HG03045 (cell line): ENCODE measurements around the gene FOSB.
A peak's percentile ranks its signal among the peaks of the same experiment; 100 is the strongest.

ENCODE experiments used
- ATAC-seq: cut with Tn5 transposase; IDR thresholded peaks from one replicate; pipeline ENCODE4 v1.9.1; 2021; ENCODE audit warnings: mild to moderate bottlenecking, moderate library complexity; ENCODE audit not compliant: unreplicated experiment

FOSB gene

GRCh38 chr19:45442408-45442777 is 25.4 kb upstream of the FOSB start:
- no peak for ATAC-seq

- no peak for ATAC-seq
Measured at GRCh38 chr19:45442778-45443461, 24.9 kb upstream of the FOSB start.

- ATAC-seq: no peak
Measured at GRCh38 chr19:45443462-45444317, 24.1 kb upstream of the FOSB start.

- ATAC-seq: peak; percentile 48
Measured at GRCh38 chr19:45444318-45445041, 23.3 kb upstream of the FOSB start.

- no peak for ATAC-seq
Measured at GRCh38 chr19:45445139-45445538, 22.7 kb upstream of the FOSB start.

GRCh38 chr19:45446295-45446694 is 21.5 kb upstream of the FOSB start:
- no peak for ATAC-seq

GRCh38 chr19:45446944-45447343 is 20.9 kb upstream of the FOSB start:
- no peak for ATAC-seq

- no peak for ATAC-seq
Measured at GRCh38 chr19:45448425-45448756, 19.4 kb upstream of the FOSB start.

- no peak for ATAC-seq
Measured at GRCh38 chr19:45448887-45449299, 18.9 kb upstream of the FOSB start.

GRCh38 chr19:45450012-45450333 is 17.8 kb upstream of the FOSB start:
- peak; percentile 4 for ATAC-seq

GRCh38 chr19:45451131-45451849 is 16.5 kb upstream of the FOSB start:
- no peak for ATAC-seq

GRCh38 chr19:45451850-45452387 is 15.9 kb upstream of the FOSB start:
- no peak for ATAC-seq

- ATAC-seq: no peak
Measured at GRCh38 chr19:45455707-45456499, 11.9 kb upstream of the FOSB start.

- no peak for ATAC-seq
Measured at GRCh38 chr19:45456500-45456815, 11.3 kb upstream of the FOSB start.

- no peak for ATAC-seq
Measured at GRCh38 chr19:45457776-45458175, 10.0 kb upstream of the FOSB start.

GRCh38 chr19:45460807-45461347 is 6.9 kb upstream of the FOSB start:
- ATAC-seq: no peak

- ATAC-seq: no peak
Measured at GRCh38 chr19:45462174-45462573, 5.6 kb upstream of the FOSB start.

- no peak for ATAC-seq
Measured at GRCh38 chr19:45463241-45463640, 4.6 kb upstream of the FOSB start.

- no peak for ATAC-seq
Measured at GRCh38 chr19:45464274-45464673, 3.5 kb upstream of the FOSB start.

GRCh38 chr19:45464852-45465441 is 2.8 kb upstream of the FOSB start:
- no peak for ATAC-seq
